22Rv1 (cell line): ENCODE measurements around the gene ICAM1.

Experiments used
- ZFX ChIP-seq: fragments of 450-650 bp; IDR thresholded peaks from 2 replicates; pipeline ENCODE4 v1.6.1; 2017; ENCODE audit warnings: antibody characterized with exemption, borderline replicate concordance
- TF ChIP-seq, protein P1 (sequence below): fragments of 450-650 bp; IDR thresholded peaks from 2 replicates; pipeline ENCODE4 v1.5.1; 2017; ENCODE audit warnings: mild to moderate bottlenecking

DNA sequence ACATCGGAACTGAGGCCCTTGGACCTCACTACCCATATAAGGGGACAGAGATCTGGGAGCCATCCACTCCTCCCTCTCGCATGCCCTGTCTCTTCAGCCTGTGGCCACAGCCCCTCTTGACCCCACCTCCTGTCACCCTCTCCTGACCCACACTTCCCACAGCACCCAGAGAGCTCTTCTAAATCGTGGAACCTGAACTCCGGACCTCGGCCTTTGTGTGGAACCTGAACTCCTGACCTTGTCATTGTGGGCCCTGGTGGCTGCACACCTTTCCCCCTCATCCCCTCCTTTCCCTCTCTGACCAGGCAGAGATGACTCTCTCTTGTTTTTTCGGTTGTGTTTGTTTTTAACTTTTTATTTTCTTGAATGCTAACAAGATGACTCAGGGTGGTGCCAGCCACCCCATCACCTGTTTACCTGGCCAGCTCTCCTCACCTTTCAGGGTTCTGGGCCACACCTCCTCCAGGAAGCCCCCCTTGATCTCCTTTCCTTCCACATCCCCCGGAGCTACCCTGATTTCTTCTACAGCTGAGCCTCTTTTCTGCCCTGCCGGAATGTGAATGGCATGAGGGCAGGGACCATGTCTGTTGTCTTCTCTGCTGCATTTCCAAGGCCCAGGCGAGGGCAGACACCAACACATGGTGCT is 13.8 kb upstream of the ICAM1 start:
- TF ChIP-seq, protein P1, sequence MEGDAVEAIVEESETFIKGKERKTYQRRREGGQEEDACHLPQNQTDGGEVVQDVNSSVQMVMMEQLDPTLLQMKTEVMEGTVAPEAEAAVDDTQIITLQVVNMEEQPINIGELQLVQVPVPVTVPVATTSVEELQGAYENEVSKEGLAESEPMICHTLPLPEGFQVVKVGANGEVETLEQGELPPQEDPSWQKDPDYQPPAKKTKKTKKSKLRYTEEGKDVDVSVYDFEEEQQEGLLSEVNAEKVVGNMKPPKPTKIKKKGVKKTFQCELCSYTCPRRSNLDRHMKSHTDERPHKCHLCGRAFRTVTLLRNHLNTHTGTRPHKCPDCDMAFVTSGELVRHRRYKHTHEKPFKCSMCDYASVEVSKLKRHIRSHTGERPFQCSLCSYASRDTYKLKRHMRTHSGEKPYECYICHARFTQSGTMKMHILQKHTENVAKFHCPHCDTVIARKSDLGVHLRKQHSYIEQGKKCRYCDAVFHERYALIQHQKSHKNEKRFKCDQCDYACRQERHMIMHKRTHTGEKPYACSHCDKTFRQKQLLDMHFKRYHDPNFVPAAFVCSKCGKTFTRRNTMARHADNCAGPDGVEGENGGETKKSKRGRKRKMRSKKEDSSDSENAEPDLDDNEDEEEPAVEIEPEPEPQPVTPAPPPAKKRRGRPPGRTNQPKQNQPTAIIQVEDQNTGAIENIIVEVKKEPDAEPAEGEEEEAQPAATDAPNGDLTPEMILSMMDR: no peak
- TF ChIP-seq ZFX: no peak
